GM10266 (cell line): ENCODE results near the gene MAPK6.

ENCODE experiments used
- DNase-seq: peaks from one replicate; pipeline ENCODE4 v3.0.0; 2012; ENCODE audit errors: extremely low spot score
- CTCF ChIP-seq: IDR thresholded peaks from 2 replicates; pipeline ENCODE4 v1.5.1; 2012; ENCODE audit warnings: mild to moderate bottlenecking, low read depth; ENCODE audit not compliant: control insufficient read depth, insufficient read depth; ENCODE audit errors: missing control alignments

The MAPK6 gene

GRCh38 chr15:52004806-52005205 lies 14.2 kb upstream of the MAPK6 start:
- no peak for TF ChIP-seq CTCF
- DNase-seq = no peak

GRCh38 chr15:52005748-52006701 lies 13.0 kb upstream of the MAPK6 start:
- TF ChIP-seq CTCF = no peak
- DNase-seq = peak; percentile 61

GRCh38 chr15:52006702-52007340 lies 12.2 kb upstream of the MAPK6 start:
- no peak for TF ChIP-seq CTCF
- DNase-seq = no peak

GRCh38 chr15:52008359-52008697 lies 10.7 kb upstream of the MAPK6 start:
- no peak for DNase-seq
- TF ChIP-seq CTCF = no peak

GRCh38 chr15:52008698-52009434 lies 10.2 kb upstream of the MAPK6 start:
- DNase-seq = no peak
- TF ChIP-seq CTCF = no peak

GRCh38 chr15:52010633-52011595 lies 8.1 kb upstream of the MAPK6 start:
- no peak for TF ChIP-seq CTCF
- DNase-seq = peak; percentile 33
